ENCODE measurements around the gene LRRFIP2. TPM values are rescaled to one million over a fixed set of nuclear protein-coding genes. Genes with fewer than 3 reads are reported as not detected.

Gene LRRFIP2
- total and polyA plus RNA-seq, 2 of the 8 experiments (the other 6 are each of a cell fraction or from before 2014, with no cell fraction given): 8.8 to 25.6 TPM

DNA sequence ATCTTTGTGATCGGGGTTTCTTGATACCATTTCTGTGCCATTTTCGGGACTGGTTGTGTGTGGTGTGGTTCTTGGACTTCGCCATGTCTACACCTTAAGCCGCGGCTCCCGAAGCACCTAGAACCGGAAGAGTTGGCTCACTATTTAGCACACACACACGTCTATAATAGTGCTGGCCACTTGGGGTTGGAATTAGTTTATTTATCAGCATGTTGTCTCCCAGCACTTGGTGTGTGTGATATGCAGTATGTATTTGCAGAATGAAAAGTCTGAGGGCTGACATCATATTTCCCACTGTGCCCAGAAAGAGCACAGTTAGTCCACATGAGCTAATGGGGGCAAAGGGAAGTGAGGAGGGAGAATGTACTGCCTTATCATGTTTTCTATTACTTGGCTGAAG is 157.5 kb downstream of the LRRFIP2 start:
- no peaks in the 10 kb centered on the region; a peak in 1 of 7 replicates for H3K4me1 ChIP-seq (replicated peaks in 1 of 4; ENCODE audit: control insufficient read depth in 3 of 4, insufficient read depth in 4 of 4, low read length in 3 of 4)
- 99% methylated on average over 8 of the region's 8 CpGs; no CpG with 5 or more reads in 1 of the 2 experiments for WGBS, 2 experiments (ENCODE audit: extremely low coverage in 1 of 2, insufficient coverage in 1 of 2, insufficient read length in 1 of 2, insufficient replicate concordance in 2 of 2, low coverage in 1 of 2, low lambda C conversion rate in 2 of 2, missing lambda C conversion rate in 1 of 2)

More for the DNA sequence above, 157.5 kb downstream of the LRRFIP2 start:
- FAIRE-seq (no peak), DNase-seq (ENCODE audit: low read depth in 1 of 2, low spot score in 2 of 2) (no peak)
- Histone ChIP-seq H2BK20ac (ENCODE audit: low read length) (no peak overlapping the region), H3K27me3 (replicated peaks in 1 of 4; ENCODE audit: control insufficient read depth in 3 of 4, extremely low read depth in 1 of 4, insufficient read depth in 3 of 4, low read length in 3 of 4) (no peaks in the 10 kb centered on the region), H2AFZ (ENCODE audit: low read length) (no peak overlapping the region), H3K36me3 (ENCODE audit: control insufficient read depth in 2 of 4, insufficient read depth in 4 of 4, low read length in 3 of 4) (peaks cover 15 to 78% (median 67%) of the 10 kb centered on the region in 4 experiments), H3K56ac (replicated peaks; ENCODE audit: insufficient read length, low read depth, low read length) (no peak overlapping the region), H4K20me1 (replicated peaks in 1 of 2; ENCODE audit: control insufficient read depth in 1 of 2, insufficient read depth in 2 of 2, low read length in 2 of 2) (peaks cover 0 to under 1% of the 10 kb centered on the region in 2 experiments), H4K91ac (replicated peaks; ENCODE audit: insufficient read length, low read length) (no peak overlapping the region), H3K18ac (ENCODE audit: extremely low read depth, low read length) (no peak overlapping the region), H2BK15ac (ENCODE audit: low read length) (no peak overlapping the region), H2BK12ac (ENCODE audit: low read depth, low read length) (no peak overlapping the region), H3K14ac (ENCODE audit: insufficient read length) (no peak overlapping the region), H3K79me1 (ENCODE audit: low read depth, low read length) (no peaks in the 10 kb centered on the region; the same call in 1 of the 2 replicates), H3K4me2 (ENCODE audit: insufficient read depth in 1 of 2, low read depth in 2 of 2, low read length in 2 of 2) (no peak overlapping the region), H4K8ac (ENCODE audit: extremely low read depth, insufficient read depth, low read length) (no peak overlapping the region), H3K23ac (ENCODE audit: insufficient read length) (no peak overlapping the region), H2AK5ac (ENCODE audit: low read depth, low read length) (no peak overlapping the region), H3K9ac (replicated peaks in 1 of 4; ENCODE audit: extremely low read depth in 1 of 4, low read depth in 3 of 4, low read length in 3 of 4) (no peak overlapping the region), H2BK5ac (ENCODE audit: low read depth, low read length) (no peak overlapping the region), H4K5ac (ENCODE audit: insufficient read length, low read depth, low read length) (no peak overlapping the region), H3K4ac (replicated peaks; ENCODE audit: insufficient read length, low read depth, low read length) (no peak overlapping the region), H3K27ac (ENCODE audit: low read depth, low read length) (no peak overlapping the region), H3K79me2 (ENCODE audit: control insufficient read depth in 1 of 2, insufficient read depth in 2 of 2, low read length in 2 of 2) (no peaks in the 10 kb centered on the region), H2BK120ac (replicated peaks; ENCODE audit: low read depth, low read length) (no peak overlapping the region), H3K23me2 (ENCODE audit: low read depth, low read length) (no peaks in the 10 kb centered on the region; the same call in 1 of the 2 replicates), H3K9me3 (ENCODE audit: insufficient read depth in 2 of 2, low read depth in 1 of 2, low read length in 1 of 2) (no peaks in the 10 kb centered on the region), H3K4me3 (ENCODE audit: extremely low read depth in 1 of 4, insufficient read depth in 2 of 4, low read depth in 3 of 4, low read length in 4 of 4) (no peak overlapping the region)
- ChIA-PET POLR2A (ENCODE audit: partially characterized antibody) (no interaction called here), CTCF (ENCODE audit: partially characterized antibody) (no interaction called here)
- no peak for TF ChIP-seq TAF7 (optimal IDR thresholded peaks at IDR 0.05; ENCODE audit: borderline replicate concordance, low read depth, low read length)
- no peak for TF ChIP-seq CBX8 (IDR thresholded peaks at IDR 0.05; ENCODE audit: borderline replicate concordance, low read depth, low read length)
